Measurements from ENCODE around the gene IGF2R.

Gene IGF2R

GRCh38 chr6:159976686-159977254 lies 7.9 kb downstream of the IGF2R start:
- no peak for DNase-seq (ENCODE audit: low spot score)

GRCh38 chr6:159977255-159977903 lies 8.5 kb downstream of the IGF2R start:
- DNase-seq (ENCODE audit: low spot score): peak; percentile 62

GRCh38 chr6:159977904-159978268 lies 9.0 kb downstream of the IGF2R start:
- DNase-seq (ENCODE audit: low spot score): no peak

- DNase-seq (ENCODE audit: low spot score): no peak
Measured at GRCh38 chr6:159978291-159979135, 9.6 kb downstream of the IGF2R start.

GRCh38 chr6:159979136-159979874 lies 10.4 kb downstream of the IGF2R start:
- no peak for DNase-seq (ENCODE audit: low spot score)

GRCh38 chr6:159980474-159980873 lies 11.6 kb downstream of the IGF2R start:
- no peak for DNase-seq (ENCODE audit: low spot score)

- no peak for DNase-seq (ENCODE audit: low spot score)
Measured at GRCh38 chr6:159981071-159981402, 12.2 kb downstream of the IGF2R start.

GRCh38 chr6:159981403-159982245 lies 12.7 kb downstream of the IGF2R start:
- DNase-seq (ENCODE audit: low spot score): no peak

GRCh38 chr6:159982731-159983506 lies 14.0 kb downstream of the IGF2R start:
- no peak for DNase-seq (ENCODE audit: low spot score)

- DNase-seq (ENCODE audit: low spot score): peak; percentile 51
Measured at GRCh38 chr6:159983641-159984080, 14.8 kb downstream of the IGF2R start.

- DNase-seq (ENCODE audit: low spot score): no peak
Measured at GRCh38 chr6:159984268-159984786, 15.4 kb downstream of the IGF2R start.

- no peak for DNase-seq (ENCODE audit: low spot score)
Measured at GRCh38 chr6:159985296-159985945, 16.5 kb downstream of the IGF2R start.

GRCh38 chr6:159988983-159989454 lies 20.1 kb downstream of the IGF2R start:
- no peak for DNase-seq (ENCODE audit: low spot score)

- DNase-seq (ENCODE audit: low spot score): no peak
Measured at GRCh38 chr6:159989492-159990480, 20.9 kb downstream of the IGF2R start.

- no peak for DNase-seq (ENCODE audit: low spot score)
Measured at GRCh38 chr6:159992366-159992765, 23.5 kb downstream of the IGF2R start.

- DNase-seq (ENCODE audit: low spot score): no peak
Measured at GRCh38 chr6:159995405-159995804, 26.5 kb downstream of the IGF2R start.

GRCh38 chr6:159996087-159996622 lies 27.3 kb downstream of the IGF2R start:
- no peak for DNase-seq (ENCODE audit: low spot score)
